ENCODE results near the gene B9D2.

Gene B9D2

DNA sequence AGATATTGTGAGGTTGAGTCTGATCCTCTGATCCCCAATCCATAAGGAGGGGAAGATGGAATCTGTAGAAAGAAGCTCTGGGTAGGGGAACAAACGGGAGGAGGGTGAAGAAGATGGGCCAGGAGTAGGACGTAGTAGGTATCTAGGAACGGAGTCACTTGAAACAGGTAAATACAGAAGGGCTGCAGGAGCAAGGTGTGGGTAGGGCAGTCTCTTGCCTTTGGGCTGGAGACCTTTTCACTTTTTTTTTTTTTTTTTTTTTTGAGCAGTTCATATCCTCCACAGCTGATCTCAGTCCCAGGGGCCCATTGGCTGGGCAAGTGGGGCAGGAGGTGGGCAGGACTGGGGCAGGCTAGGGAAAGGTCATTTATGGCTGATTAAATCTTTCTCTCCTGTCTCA is 35.1 kb upstream of the B9D2 start:
- H3K4me3 ChIP-seq (replicated peaks; ENCODE audit: low read depth, low read length), result no peak overlapping the region
- DNase-seq (ENCODE audit: low read depth), result no peak
- no peak for TF ChIP-seq CTCF (IDR thresholded peaks at IDR 0.05; ENCODE audit: low read length, missing control alignments)

GRCh38 chr19:41398598-41398997 is 34.6 kb upstream of the B9D2 start:
- DNase-seq (ENCODE audit: low read depth), result no peak
- peak overlapping the region; percentile 74 for H3K4me3 ChIP-seq (replicated peaks; ENCODE audit: low read depth, low read length)

DNA sequence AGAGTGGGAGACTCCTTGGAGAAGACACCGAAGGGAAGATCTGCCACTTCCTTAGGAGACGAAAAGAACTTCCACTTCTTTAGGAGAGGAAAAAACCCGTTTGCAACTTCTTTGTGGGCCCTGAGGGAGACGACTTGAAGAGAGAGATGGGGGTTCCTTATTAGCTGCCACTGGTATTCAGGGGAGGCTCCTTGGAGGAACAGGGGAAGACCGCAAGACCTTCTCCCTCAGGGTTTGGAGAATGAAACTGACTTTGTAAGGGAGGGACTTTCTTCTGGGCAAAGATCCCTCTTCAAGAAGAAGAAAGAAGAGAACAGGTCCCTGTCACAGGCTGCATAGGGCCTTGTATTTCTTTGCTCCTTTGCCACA is 34.1 kb upstream of the B9D2 start:
- peak overlapping the region; percentile 74 for H3K4me3 ChIP-seq (replicated peaks; ENCODE audit: low read depth, low read length)
- DNase-seq (ENCODE audit: low read depth), result no peak
- no peak for TF ChIP-seq CTCF (IDR thresholded peaks at IDR 0.05; ENCODE audit: low read length, missing control alignments)

More at GRCh38 chr19:41398598-41398997, 34.6 kb upstream of the B9D2 start:
- TF ChIP-seq CTCF (IDR thresholded peaks at IDR 0.05; ENCODE audit: low read length, missing control alignments), result no peak

GRCh38 chr19:41397086-41398049 is 33.4 kb upstream of the B9D2 start, which contains the start of the genes BCKDHA and EXOSC5:
TSS of gene BCKDHA (plus strand) at chr19:41397818. CDS start at chr19:41397828, 10 bp downstream.
TSS of gene EXOSC5 (minus strand) at chr19:41397359. CDS start at chr19:41397328, 31 bp downstream.
- peak; percentile 100 for DNase-seq (ENCODE audit: low read depth)
- no peak for TF ChIP-seq CTCF (IDR thresholded peaks at IDR 0.05; ENCODE audit: low read length, missing control alignments)
- peak within 1 kb of the TSS; percentile 77 for H3K4me3 ChIP-seq (replicated peaks; ENCODE audit: low read depth, low read length)

- TF ChIP-seq CTCF (IDR thresholded peaks at IDR 0.05; ENCODE audit: low read length, missing control alignments), result no peak
- DNase-seq (ENCODE audit: low read depth), result no peak
- no peak overlapping the region for H3K4me3 ChIP-seq (replicated peaks; ENCODE audit: low read depth, low read length)
These were observed 31.4 kb upstream of the B9D2 start for GRCh38 chr19:41395355-41395754.

DNA sequence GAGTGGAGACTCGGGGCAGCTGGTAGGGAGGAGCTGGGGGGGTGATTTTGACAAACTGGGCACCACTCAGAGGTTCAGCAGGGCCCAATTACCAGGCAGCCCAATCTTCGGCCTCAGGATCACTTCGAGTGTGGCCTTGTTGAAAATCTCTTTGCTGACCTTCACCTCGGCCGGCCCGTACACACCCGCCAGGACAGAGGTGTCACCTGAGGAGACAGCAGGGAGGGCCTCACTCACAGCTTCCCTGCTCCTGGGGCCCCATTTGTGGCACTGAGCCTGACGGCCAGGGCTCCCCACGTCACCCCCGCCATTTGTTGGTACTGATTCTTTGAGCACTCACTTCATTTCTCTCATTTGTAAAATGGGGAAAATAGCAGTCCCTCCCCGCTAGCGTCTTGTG is 28.8 kb upstream of the B9D2 start:
- DNase-seq (ENCODE audit: low read depth), result no peak
- TF ChIP-seq CTCF (IDR thresholded peaks at IDR 0.05; ENCODE audit: low read length, missing control alignments), result no peak
- no peak overlapping the region for H3K4me3 ChIP-seq (replicated peaks; ENCODE audit: low read depth, low read length)

Measured in fibroblast of pulmonary artery (primary cell).